NCI-H2171 treated with DMSO at 0.1 percent for 48 hours (cell line): ENCODE data around the gene KIF1C.
"Not testable (repeated sequence)": the region's sequence is repeated elsewhere in the genome, so short reads cannot be mapped to it uniquely, and the experiment has no call there.

Source experiments
- DNase-seq: peaks from one replicate; lab custom pipeline; 2025; lab: John Stamatoyannopoulos, UW

Gene KIF1C

GRCh38 chr17:5044630-5045029, 46.9 kb downstream of the KIF1C start:
- no peak for DNase-seq

- DNase-seq, result no peak
Measured at GRCh38 chr17:5045496-5045895, 47.7 kb downstream of the KIF1C start.

GRCh38 chr17:5047446-5047845, 49.7 kb downstream of the KIF1C start:
- no peak for DNase-seq

GRCh38 chr17:5049314-5049841, 51.6 kb downstream of the KIF1C start:
- no peak for DNase-seq

- no peak for DNase-seq
Measured at GRCh38 chr17:5050278-5050677, 52.5 kb downstream of the KIF1C start.

GRCh38 chr17:5055543-5055942, 57.8 kb downstream of the KIF1C start:
- DNase-seq, result no peak

GRCh38 chr17:5065227-5065744, 67.5 kb downstream of the KIF1C start:
- DNase-seq, result no peak

- no peak for DNase-seq
Measured at GRCh38 chr17:5068236-5068635, 70.5 kb downstream of the KIF1C start.

GRCh38 chr17:5069724-5070123, 72.0 kb downstream of the KIF1C start:
- no peak for DNase-seq

GRCh38 chr17:5075472-5075871, 77.7 kb downstream of the KIF1C start:
- DNase-seq, result not testable (repeated sequence)

- not testable (repeated sequence) for DNase-seq
Measured at GRCh38 chr17:5077275-5077674, 79.5 kb downstream of the KIF1C start.

GRCh38 chr17:5077781-5078105, 80.0 kb downstream of the KIF1C start:
- no peak for DNase-seq
